COR-L47 (cell line): ENCODE data around the gene MYO15A.

Source experiments
- DNase-seq: peaks from one replicate; lab custom pipeline; 2025; lab: John Stamatoyannopoulos, UW

MYO15A gene

DNA sequence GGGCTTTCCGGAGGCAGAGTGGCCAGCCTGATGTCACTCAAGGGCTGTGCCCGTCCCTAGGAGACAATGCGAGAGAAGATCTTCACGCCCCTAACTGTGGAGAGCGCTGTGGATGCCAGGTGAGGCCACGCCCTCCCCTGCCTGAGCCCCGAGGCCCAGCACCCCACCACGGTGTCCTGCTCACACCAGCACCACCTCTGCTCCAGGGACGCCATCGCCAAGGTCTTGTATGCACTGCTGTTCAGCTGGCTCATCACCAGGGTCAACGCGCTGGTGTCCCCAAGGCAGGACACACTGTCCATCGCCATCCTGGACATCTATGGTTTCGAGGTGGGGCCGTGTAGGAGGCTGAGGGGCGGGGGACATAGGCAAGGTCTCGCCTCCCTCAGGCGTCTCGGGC lies 27.8 kb downstream of the MYO15A start:
- DNase-seq, result no peak

DNA sequence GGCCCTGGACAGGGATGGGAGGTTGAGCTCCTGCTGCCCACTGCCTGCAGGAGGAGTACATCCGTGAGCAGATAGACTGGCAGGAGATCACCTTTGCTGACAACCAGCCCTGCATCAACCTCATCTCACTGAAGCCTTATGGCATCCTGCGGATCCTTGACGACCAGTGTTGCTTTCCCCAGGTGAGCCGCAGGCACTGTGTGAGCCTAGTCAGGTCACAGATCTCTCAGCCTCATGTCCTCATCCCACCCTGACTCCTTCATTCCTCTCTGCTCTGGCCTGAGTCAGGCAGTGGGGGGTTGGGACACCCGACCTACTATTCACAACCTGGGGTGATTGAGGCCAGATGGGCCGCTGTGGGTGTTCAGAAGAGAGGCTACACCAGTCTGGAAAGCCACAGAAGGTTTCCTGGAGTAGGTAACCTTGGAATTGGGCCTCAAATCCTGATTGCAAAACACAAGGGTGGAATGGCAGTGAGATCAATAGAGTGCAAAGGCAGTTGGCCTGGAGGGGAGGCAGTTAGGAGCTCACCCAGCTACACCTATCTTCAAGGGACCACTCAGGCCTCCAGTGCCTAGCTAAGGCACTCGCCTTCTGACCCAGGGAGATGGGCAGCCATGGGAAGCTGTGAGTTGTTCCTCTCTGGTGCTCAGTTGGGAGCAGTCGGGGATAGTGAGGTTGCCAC lies 29.7 kb downstream of the MYO15A start:
- no peak for DNase-seq

DNA sequence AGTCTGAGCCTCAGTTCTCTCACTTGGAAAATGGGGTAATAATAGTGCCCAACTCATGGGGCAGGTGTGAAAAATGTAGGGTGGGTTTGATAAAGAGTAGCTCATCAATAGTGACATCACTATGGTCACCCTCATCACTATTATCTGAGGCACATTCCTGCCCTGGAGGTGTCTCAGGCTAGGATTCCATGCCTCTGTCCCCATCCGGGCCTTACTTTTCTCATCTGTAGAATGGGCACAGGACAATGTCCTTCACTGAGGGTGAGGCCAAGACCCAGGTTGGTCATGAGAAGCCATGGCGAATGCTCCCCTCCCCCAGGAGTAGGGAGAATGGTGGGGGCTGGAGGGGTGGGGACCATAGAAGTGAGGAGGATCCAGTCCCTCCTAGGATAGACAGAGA lies 30.5 kb downstream of the MYO15A start:
- no peak for DNase-seq

DNA sequence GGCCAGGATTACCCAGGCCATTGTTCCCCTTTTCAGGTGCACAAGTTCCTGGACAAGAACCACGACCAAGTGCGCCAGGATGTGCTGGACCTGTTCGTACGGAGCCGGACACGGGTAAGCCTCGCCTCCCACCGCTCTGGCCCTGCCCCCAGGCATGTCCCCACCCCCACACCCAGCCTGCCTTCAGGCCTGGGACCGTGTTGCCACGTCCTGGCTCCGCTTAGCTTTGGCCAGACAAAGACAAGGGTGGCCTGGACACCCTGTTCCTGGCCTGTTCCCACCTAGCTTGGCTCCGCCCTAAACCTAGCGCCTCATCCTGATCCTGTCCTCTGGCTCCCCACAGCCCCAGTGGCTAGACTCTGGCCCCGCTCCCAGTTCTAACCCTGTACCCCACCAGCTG lies 30.9 kb downstream of the MYO15A start:
- no peak for DNase-seq

DNA sequence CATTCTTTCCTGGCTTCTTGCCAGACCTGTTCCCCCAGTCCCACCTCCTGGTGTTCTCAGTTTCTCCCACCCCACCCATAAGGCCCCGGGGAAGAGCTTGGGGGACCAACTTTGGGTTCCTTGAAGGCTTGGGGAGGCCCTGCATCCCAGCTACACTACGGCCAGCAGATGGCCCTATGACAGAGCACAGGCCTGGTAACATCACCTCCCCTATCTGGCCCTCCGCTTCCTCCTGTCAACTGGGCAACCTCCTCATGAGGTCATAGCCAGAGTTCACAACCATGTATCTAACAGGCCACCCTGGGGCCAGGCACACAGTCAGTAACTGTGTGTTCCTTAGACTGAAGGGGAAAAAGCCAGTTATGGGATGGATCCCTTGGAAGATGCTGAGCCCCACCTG lies 31.4 kb downstream of the MYO15A start:
- DNase-seq, result no peak

DNA sequence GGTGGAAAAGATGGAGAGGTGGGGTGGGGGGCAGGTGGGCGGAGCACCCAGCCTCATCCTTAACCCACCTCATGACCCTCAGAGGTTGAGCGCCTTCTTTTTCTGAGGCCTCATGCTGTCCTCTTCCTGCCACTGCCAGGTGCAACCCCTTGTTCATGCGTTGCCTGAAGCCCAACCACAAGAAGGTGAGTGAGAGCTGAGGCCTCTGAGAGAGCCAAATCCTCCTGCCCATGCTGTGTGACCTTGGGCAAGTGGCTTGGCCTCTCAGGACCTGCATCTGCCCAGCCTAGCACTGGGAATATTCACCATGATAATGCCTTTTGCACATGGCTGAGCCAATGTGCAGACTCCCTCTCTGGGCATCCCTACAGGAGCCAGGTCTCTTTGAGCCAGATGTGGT lies 32.1 kb downstream of the MYO15A start:
- no peak for DNase-seq

DNA sequence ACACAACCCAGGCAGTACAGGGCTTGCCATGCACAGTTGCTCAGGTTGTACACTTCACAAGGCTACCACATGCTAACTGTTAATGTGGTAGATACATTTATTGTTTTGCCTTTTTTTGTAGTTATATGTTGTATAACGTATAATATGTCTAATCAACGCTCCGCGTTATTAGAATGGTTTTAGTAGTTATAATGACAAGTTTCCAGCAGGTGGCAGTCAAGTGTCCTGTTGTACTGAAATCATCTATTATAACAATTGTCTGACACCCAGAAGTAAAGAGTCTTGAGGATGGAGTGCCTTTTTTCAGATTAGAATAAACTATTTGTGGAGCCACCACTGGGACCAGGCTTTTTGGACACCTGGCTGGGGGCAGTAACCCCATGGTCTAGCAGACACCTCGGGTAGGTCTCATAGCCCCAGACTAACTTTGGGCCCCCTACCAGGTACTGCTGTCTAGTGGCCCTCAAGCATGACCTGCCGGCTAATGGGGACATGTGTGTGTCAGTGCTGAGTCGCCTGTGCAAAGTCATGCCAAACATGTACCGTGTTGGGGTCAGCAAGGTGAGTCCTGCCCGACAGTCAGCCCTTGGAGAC lies 32.8 kb downstream of the MYO15A start:
- DNase-seq, result peak; percentile 12

DNA sequence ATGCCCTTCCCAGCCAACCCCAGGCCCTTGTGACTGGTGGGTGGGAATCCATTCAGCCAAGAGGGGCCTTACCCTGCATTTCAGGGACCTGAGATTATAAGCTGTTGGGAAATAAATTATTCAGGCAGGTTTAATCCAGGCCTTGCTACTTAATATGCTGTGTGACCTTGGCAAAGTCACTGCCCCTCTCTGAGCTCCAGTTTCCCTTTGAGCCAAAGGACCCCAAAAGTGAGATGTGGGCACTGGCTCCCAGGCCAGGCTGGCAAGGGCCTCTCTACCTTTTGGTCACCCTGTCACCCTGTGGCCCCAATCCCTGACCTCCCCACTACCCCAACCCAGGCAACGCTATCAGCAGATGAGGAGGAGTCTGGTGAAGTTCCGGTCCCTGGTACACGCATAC lies 33.9 kb downstream of the MYO15A start:
- no peak for DNase-seq

DNA sequence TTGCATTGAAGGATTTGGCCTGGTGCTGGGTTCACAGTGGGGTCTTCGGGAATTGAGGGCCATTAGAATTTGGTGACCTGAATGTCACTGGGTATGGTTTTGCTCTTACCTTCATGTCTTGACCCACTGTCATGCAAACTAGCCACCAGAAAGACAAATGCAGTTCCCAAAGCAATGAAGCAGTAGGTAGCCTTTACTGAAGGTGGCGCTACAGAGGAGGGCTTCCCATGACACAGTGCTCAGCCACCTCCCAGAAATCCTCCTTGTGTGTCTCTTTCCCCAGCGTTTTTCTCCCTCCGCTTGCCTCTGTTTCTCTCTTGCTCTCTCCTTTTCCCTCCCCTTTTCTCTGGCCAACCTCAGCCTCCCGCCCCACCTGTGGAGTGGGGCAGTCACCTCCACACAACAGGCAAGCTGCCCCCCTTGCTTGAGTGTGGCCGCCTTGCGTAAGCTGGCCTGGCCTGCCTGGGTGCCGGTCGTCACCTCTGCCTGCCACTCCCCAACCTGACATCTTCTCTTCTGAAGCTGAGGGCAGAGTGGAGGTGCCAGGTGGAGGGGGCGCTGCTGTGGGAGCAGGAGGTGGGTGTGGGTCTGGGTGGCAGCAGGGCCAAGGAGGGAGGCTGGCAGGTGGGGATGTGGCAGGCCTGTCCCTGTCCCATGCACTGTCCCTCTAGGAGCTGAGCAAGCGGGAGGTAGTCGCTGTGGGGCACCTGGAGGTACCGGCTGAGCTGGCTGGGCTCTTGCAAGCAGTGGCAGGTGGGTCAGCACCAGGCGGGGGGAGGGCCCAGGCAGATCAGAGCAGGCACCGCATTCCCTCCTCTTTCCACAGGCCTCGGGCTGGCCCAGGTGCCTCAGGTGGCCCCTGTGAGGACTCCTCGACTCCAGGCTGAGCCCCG lies 34.7 kb downstream of the MYO15A start:
- DNase-seq, result no peak

DNA sequence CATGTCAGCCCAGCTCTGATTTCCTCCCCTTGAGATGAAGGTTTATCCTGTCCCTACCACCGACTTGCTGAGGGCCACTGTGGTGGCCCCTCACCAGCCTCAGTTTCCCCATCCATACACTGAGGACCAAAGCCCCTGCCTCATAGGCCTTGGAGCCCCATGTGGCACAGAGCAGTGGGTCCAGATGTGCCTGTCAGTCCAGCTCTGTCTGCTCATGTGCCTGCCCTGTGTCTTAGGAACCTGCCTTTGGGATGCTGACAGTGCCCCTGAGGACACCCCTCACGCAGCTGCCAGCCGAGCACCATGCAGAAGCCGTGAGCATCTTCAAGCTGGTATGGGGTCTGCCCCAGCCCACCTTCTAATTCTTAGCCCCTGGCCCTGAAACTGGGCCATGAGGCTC lies 35.7 kb downstream of the MYO15A start:
- DNase-seq, result no peak

DNA sequence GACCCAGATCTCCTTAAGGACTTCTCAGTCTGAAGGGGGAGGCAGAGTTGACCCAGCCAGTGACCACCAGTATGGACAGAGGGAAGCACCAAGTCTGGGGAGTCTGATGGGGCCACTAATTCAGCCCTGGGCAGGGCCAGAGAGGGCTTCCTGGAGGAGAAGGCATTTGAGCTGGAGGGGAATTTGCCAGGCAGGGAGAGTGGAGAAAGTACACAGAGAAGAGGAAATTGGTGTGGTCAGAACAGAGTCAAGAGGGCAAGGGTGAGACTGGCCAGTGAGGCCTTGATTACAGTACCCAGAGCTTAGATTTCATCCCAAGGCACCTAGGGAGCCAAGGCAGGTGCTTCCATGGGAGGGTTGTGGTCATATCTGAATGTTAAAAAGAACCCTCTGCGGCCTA lies 36.3 kb downstream of the MYO15A start:
- DNase-seq, result no peak

DNA sequence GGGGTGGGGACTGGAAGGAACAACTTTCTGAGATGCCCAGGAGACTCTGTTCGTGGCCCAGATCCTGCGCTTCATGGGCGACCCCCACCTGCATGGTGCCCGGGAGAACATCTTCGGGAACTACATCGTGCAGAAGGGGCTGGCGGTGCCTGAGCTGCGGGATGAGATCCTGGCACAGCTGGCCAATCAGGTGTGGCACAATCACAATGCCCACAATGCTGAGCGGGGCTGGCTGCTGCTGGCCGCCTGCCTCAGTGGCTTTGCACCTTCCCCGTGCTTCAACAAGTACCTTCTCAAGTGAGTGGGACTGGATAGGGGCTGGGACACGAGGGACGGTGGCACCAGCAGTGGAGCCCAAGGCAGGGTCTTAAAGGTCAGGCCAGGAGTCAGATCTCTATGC lies 37.3 kb downstream of the MYO15A start:
- DNase-seq, result no peak

DNA sequence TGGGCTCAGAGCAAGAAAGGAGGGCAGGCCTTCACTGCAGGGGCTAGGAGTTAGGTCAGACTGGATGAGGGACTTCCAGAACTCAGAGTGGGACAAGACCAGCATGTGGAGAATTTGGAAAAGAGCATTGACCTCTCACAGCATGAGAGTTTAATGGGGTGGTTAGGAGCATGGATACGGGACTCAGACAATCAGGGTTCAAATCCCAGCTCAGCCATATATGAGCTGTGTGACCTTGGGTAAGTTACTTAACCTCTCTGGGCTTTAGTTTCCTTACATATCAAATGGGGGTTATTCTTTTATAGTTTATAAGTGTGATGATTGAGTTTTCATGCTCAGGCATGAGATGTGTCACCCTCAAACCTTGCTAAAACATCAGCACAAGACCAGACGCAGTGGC lies 37.7 kb downstream of the MYO15A start:
- no peak for DNase-seq

DNA sequence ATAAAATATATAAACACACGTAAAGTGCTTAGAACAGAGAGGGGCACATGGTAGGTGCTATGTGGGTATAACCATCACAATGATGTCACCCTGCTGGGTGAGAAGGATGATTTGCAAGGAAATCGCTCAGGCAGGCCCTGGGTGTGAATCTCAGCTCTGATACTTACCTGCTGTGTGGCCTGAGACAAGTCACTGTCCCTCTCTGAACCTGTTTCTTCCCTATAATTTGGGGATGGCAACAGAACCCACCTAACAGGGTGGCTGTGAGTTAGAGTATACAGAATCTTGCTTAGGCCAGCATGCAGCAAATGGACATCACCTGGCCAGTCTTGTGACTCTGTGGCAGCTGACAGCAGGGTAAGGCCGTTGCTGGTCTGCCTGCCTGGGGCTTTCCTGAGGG lies 38.4 kb downstream of the MYO15A start:
- no peak for DNase-seq

DNA sequence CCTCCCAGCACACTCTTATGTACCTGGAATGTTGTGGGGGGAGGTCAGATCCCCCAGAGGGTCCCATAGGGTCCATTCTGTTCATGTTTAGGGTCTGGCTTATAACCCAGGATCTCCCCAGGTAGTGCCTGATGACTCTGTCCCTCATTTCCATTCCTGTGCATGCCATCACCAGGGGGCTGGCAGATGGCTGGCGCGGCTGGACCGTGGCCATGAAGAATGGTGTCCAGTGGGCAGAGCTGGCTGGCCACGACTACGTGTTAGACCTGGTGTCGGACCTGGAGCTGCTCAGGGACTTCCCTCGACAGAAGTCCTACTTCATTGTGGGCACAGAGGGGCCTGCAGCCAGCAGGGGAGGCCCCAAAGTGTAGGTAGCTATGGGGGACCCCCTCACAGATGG lies 40.0 kb downstream of the MYO15A start:
- DNase-seq, result no peak

DNA sequence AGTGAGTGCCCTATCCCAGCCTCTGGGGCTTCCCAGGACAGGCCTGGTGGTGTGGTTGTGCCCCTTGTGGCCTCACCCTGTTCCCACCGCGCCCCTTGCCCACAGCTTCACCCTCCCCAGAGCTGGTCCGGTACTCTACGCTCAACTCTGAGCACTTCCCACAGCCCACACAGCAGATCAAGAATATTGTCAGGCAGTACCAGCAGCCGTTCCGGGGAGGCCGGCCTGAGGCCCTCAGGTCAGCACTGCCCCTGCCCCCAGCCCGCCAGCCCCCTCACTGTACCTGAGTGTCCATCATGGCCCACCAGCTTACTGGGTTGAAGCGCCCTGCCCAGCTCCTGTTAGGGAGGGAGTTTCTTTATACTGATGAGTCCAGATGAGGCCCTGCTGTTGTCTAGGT lies 42.7 kb downstream of the MYO15A start:
- no peak for DNase-seq

DNA sequence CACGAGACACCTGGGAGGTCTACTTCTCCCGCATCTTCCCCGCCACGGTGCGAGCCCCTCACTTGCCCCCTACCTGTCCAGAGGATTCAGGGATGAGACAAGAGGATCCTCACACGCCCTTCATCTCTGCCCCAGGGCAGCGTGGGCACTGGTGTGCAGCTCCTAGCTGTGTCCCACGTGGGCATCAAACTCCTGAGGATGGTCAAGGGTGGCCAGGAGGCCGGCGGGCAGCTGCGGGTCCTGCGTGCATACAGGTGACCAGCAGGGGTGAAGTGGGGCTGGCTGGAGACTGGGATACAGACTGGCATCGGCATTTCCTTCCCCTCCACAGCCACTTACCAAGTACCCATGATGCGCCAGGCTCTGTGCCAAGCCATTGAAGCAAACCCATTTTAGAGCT lies 46.6 kb downstream of the MYO15A start:
- DNase-seq, result no peak

DNA sequence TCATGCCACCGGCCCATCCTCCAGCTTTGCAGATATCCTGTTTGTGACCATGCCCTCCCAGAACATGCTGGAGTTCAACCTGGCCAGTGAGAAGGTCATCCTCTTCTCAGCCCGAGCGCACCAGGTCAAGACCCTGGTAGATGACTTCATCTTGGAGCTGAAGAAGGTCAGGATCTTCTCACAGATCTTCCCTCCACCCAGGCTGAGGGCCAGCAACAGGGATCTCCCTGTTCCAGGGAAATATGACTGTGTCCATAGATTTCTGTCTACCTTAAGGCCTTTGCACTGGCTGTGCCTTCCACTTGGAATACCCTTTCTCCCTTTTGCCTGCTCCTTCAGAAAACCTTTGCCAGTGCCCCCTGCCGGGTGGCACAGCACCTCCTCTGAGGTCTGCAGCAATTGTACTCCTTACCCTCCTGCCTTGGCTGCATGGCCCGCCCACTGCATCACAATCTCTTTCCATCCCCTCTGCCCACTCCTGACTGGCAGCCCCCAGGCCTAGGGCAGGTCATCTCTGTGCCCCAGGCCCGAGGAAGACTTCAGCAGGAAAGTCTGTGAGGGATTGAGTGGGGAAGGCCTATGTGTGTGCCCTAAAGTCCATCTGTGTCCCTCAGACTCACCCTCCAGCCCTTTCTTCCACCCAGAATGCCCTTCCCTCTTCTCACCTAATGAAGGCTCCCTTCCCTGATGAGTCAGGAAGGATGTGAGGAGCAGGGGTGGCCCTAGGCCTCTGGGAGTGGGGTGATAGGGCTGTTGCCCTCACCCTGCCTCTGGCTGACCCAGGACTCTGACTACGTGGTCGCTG lies 47.8 kb downstream of the MYO15A start:
- DNase-seq, result no peak

DNA sequence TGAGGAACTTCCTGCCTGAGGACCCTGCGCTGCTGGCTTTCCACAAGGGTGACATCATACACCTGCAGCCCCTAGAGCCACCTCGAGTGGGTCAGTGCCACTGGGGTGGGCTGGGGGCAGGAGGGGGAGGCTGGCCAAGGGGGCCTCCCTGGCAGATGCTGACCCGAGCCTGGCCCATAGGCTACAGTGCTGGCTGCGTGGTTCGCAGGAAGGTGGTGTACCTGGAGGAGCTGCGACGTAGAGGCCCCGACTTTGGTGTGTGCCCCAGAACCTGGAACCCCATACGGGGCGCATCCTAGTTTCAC lies 48.4 kb downstream of the MYO15A start:
- DNase-seq, result no peak

DNA sequence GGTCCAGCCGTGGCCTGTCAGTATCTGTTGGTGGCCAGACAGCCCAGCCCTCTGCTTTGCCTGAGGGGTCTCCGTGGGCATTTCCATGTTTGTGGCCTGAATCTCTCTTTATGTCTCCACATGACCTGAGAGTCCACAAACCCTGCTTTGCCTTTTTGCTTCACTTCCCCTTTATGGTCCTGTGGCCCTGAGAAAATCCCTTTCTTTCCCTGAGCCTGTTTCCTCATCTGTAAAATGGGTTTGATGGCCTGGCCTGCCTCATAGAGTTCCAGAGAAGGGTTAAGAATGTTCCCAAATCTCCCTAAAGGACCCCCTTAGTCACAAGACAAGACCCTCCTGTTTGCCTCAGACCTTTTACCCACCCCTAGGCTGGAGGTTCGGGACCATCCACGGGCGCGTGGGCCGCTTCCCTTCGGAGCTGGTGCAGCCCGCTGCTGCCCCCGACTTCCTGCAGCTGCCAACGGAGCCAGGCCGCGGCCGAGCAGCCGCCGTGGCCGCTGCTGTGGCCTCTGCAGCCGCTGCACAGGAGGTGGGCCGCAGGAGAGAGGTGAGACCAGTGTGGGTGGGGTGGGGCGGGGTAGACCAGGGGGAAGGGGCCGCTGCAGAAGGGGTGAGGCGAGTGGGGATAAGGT lies 48.9 kb downstream of the MYO15A start:
- no peak for DNase-seq

DNA sequence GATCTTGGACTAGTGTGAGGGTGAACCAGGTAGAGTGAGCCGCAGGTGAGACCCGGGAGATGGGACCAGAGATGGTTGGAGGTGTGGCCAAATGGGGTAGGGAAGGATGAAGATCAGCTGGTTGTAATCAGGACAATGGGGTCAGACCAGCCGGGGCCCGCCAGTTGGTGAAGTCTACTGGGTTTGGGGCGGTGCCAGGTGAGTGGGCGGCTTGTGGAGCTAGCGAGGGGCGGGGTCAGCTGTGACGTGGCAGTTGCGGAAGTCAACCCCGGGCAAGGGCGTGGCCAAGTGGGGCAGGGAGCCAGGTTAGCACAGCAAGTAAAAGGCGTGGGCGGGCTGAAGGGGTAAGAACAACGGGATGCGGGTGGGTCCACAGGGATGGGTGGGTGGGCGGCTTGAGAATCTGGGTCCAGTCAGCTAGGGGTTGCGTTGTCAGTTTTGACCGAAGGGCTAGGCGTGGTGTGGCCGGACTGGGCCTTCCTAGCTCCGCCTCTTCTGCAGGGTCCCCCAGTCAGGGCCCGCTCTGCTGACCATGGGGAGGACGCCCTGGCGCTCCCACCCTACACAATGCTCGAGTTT lies 49.6 kb downstream of the MYO15A start:
- DNase-seq, result no peak
